ENCODE measurements around the gene GADL1.

DNA sequence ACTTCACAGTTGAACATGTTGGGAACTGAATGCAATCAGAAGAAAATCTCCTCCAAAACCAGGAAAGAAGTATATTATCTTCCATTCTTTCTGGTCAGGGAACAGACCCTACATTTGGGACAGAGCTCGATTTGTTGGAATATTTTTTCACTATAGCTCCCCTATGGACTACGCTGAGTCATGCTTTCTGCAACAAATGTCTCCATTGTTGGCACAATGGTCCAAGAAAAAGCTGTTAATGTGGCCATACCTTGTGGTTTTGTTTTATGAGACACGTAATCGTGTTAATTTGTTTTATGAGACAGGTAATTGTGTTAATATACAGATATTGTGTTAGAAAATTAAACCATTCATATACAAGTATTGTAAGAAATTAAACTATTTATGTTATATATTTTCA is 186.6 kb downstream of the GADL1 start:
- TF ChIP-seq, protein P1, sequence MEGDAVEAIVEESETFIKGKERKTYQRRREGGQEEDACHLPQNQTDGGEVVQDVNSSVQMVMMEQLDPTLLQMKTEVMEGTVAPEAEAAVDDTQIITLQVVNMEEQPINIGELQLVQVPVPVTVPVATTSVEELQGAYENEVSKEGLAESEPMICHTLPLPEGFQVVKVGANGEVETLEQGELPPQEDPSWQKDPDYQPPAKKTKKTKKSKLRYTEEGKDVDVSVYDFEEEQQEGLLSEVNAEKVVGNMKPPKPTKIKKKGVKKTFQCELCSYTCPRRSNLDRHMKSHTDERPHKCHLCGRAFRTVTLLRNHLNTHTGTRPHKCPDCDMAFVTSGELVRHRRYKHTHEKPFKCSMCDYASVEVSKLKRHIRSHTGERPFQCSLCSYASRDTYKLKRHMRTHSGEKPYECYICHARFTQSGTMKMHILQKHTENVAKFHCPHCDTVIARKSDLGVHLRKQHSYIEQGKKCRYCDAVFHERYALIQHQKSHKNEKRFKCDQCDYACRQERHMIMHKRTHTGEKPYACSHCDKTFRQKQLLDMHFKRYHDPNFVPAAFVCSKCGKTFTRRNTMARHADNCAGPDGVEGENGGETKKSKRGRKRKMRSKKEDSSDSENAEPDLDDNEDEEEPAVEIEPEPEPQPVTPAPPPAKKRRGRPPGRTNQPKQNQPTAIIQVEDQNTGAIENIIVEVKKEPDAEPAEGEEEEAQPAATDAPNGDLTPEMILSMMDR (conservative IDR thresholded peaks at IDR 0.05), result no peak
- TF ChIP-seq EZH2 (IDR thresholded peaks at IDR 0.05; ENCODE audit: low read depth), result no peak

All from PC-9 (cell line).